IMR-90 (cell line): ENCODE results near the gene TAF1B. TPM values are rescaled to one million over a fixed set of nuclear protein-coding genes. Genes with fewer than 3 reads are reported as not detected.

Experiments
- ATAC-seq: fragments of 200-7000 bp; cut with Tn5 transposase; 2 replicates; pipeline ENCODE4 v1.9.1; 2020; ENCODE audit warnings: low read depth, mild to moderate bottlenecking, moderate library complexity
- BruUV-seq: library from RNA; stranded (reverse); fragments of 400-500 nt; replicated peaks from 2 replicates; lab custom pipeline; 2021; lab: Mats Ljungman, UMichigan
- CTCF ChIA-PET: fragments of 300-600 bp; formaldehyde crosslinking; extraction: SDS; loops from one replicate; lab custom pipeline; 2021; ENCODE audit warnings: antibody characterized with exemption; lab: Yijun Ruan, JAX
- POLR2A ChIA-PET: fragments of 300-600 bp; sonication (Branson Sonifier 250); formaldehyde crosslinking; loops from one replicate; lab custom pipeline; 2022; ENCODE audit warnings: antibody characterized with exemption; ENCODE audit not compliant: unreplicated experiment; lab: Charles Lee
- DNase-seq: peaks from one replicate; pipeline ENCODE4 v3.0.0; 2013
- H2AFZ ChIP-seq: replicated peaks from 2 replicates; pipeline ENCODE3; 2013; ENCODE audit warnings: low read length, mild to moderate bottlenecking; ENCODE audit not compliant: poor library complexity
- H2AK5ac ChIP-seq: 2 replicates; pipeline ENCODE4 v1.6.1; 2013; ENCODE audit warnings: low read depth, low read length, inconsistent platforms
- H2AK9ac ChIP-seq: replicated peaks from 2 replicates; pipeline ENCODE3; 2013; ENCODE audit warnings: mild to moderate bottlenecking, low read depth, low read length, moderate library complexity; ENCODE audit not compliant: poor library complexity
- H2BK120ac ChIP-seq: 2 replicates; pipeline ENCODE4 v1.6.1; 2013; ENCODE audit warnings: low read depth, low read length, inconsistent platforms
- H2BK15ac ChIP-seq: 3 replicates; pipeline ENCODE4 v1.6.1; 2013; ENCODE audit warnings: low read depth, low read length, inconsistent platforms
- H2BK20ac ChIP-seq: 2 replicates; pipeline ENCODE4 v1.6.1; 2013; ENCODE audit warnings: low read depth, mild to moderate bottlenecking, inconsistent platforms, low read length, moderate library complexity
- H2BK5ac ChIP-seq: 2 replicates; pipeline ENCODE4 v1.6.1; 2013; ENCODE audit warnings: mild to moderate bottlenecking, low read depth, low read length, inconsistent platforms; ENCODE audit not compliant: poor library complexity, severe bottlenecking
- H3K14ac ChIP-seq: replicated peaks from 2 replicates; pipeline ENCODE4 v1.6.1; 2013; ENCODE audit warnings: low read depth, low read length, inconsistent platforms
- H3K18ac ChIP-seq: 2 replicates; pipeline ENCODE4 v1.6.1; 2013; ENCODE audit warnings: low read depth, low read length, control low read depth
- H3K23ac ChIP-seq: 2 replicates; pipeline ENCODE4 v1.6.1; 2013; ENCODE audit warnings: low read depth, low read length, inconsistent platforms
- H3K27ac ChIP-seq: 2 replicates; pipeline ENCODE4 v1.5.1; 2013; ENCODE audit warnings: mild to moderate bottlenecking, control low read depth, low read length; ENCODE audit not compliant: insufficient read depth
- H3K27me3 ChIP-seq: 2 replicates; pipeline ENCODE4 v1.6.1; 2013; ENCODE audit warnings: low read length; ENCODE audit not compliant: control insufficient read depth, insufficient read depth
- H3K36me3 ChIP-seq: 2 replicates; pipeline ENCODE4 v1.6.1; 2013; ENCODE audit warnings: low read length, mixed read lengths; ENCODE audit not compliant: control insufficient read depth, insufficient read depth
- H3K4ac ChIP-seq: 2 replicates; pipeline ENCODE4 v1.6.1; 2013; ENCODE audit warnings: low read depth, low read length, inconsistent platforms
- H3K4me1 ChIP-seq: 2 replicates; pipeline ENCODE4 v1.6.1; 2013; ENCODE audit warnings: low read length, mixed read lengths; ENCODE audit not compliant: control insufficient read depth, insufficient read depth
- H3K4me2 ChIP-seq: 2 replicates; pipeline ENCODE4 v1.6.1; 2013; ENCODE audit warnings: low read depth, mild to moderate bottlenecking, control low read depth, low read length, moderate library complexity
- H3K4me3 ChIP-seq: 2 replicates; pipeline ENCODE4 v1.5.1; 2013; ENCODE audit warnings: low read depth, mild to moderate bottlenecking, control low read depth, low read length, moderate library complexity; ENCODE audit not compliant: insufficient read depth
- H3K56ac ChIP-seq: 2 replicates; pipeline ENCODE4 v1.6.1; 2013; ENCODE audit warnings: low read length, inconsistent platforms; ENCODE audit not compliant: insufficient read depth; ENCODE audit errors: extremely low read depth
- H3K79me1 ChIP-seq, 2 experiments: 2 replicates each; pipeline ENCODE4 v1.6.1; 2013; ENCODE audit warnings: low read length in 2 of 2, inconsistent platforms in 1 of 2, low read depth in 1 of 2
- H3K9ac ChIP-seq: 2 replicates; pipeline ENCODE4 v1.6.1; 2013; ENCODE audit warnings: low read depth, low read length, control low read depth
- H3K9me1 ChIP-seq: 2 replicates; pipeline ENCODE4 v1.6.1; 2013; ENCODE audit warnings: low read length, inconsistent platforms; ENCODE audit not compliant: insufficient read depth
- H3K9me3 ChIP-seq: 2 replicates; pipeline ENCODE4 v1.6.1; 2013; ENCODE audit warnings: low read length; ENCODE audit not compliant: control insufficient read depth, insufficient read depth
- H4K20me1 ChIP-seq: 2 replicates; pipeline ENCODE4 v1.6.1; 2013; ENCODE audit warnings: low read length, inconsistent platforms; ENCODE audit not compliant: insufficient read depth
- H4K5ac ChIP-seq: 2 replicates; pipeline ENCODE4 v1.6.1; 2013; ENCODE audit warnings: mild to moderate bottlenecking, low read depth, low read length, control low read depth
- H4K8ac ChIP-seq, 2 experiments: 2 replicates each; pipeline ENCODE4 v1.6.1; 2013; ENCODE audit warnings: low read depth in 2 of 2, low read length in 2 of 2, control low read depth in 1 of 2, inconsistent platforms in 1 of 2
- H4K91ac ChIP-seq: 2 replicates; pipeline ENCODE4 v1.6.1; 2013; ENCODE audit warnings: low read depth, low read length, inconsistent platforms; ENCODE audit not compliant: insufficient read depth
- BHLHE40 ChIP-seq: fragments of 150-350 bp; IDR thresholded peaks from 2 replicates; pipeline ENCODE4 v1.6.1; 2016; ENCODE audit warnings: mild to moderate bottlenecking, low read depth, low read length
- ELK1 ChIP-seq: fragments of 150-350 bp; IDR thresholded peaks from 2 replicates; pipeline ENCODE4 v1.6.1; 2016; ENCODE audit warnings: low read depth, mild to moderate bottlenecking, low read length, moderate library complexity, borderline replicate concordance
- FOS ChIP-seq: fragments of 150-350 bp; IDR thresholded peaks from 2 replicates; pipeline ENCODE4 v1.6.1; 2016; ENCODE audit warnings: low read depth, low read length
- MAZ ChIP-seq: IDR thresholded peaks from 2 replicates; pipeline ENCODE4 v1.6.1; 2012; ENCODE audit warnings: low read depth, mild to moderate bottlenecking, low read length, improper control_type of control experiment, moderate library complexity, borderline replicate concordance
- MXI1 ChIP-seq: IDR thresholded peaks from 2 replicates; pipeline ENCODE4 v1.6.1; 2012; ENCODE audit warnings: low read depth, mild to moderate bottlenecking, low read length, moderate library complexity, borderline replicate concordance
- NFE2L2 ChIP-seq: fragments of 150-350 bp; IDR thresholded peaks from 2 replicates; pipeline ENCODE4 v1.6.1; 2016; ENCODE audit warnings: low read depth, mild to moderate bottlenecking, low read length
- POLR2A ChIP-seq: IDR thresholded peaks from 2 replicates; pipeline ENCODE4 v1.6.1; 2012; ENCODE audit warnings: mild to moderate bottlenecking, low read depth, low read length
- RAD21 ChIP-seq: IDR thresholded peaks from 2 replicates; pipeline ENCODE4 v1.6.1; 2012; ENCODE audit warnings: low read length, improper control_type of control experiment
- WGBS, 2 experiments: methylation state at CpG; one replicate each; pipeline versions ENCODE4 v1.1.5 to v1.1.7; 2013; ENCODE audit warnings: missing lambda C conversion rate in 2 of 2; ENCODE audit not compliant: insufficient read length in 1 of 2; ENCODE audit errors: extremely low coverage in 2 of 2; 5-methylcytosine and 5-hydroxymethylcytosine counted together
- dilution Hi-C: fragments of 300-500 bp; cut with HindIII; formaldehyde crosslinking; loops from one replicate; pipeline ENCODE4 v1.14.3; 2018; ENCODE audit warnings: low sequenced_read_pairs; ENCODE audit not compliant: unreplicated experiment
- in situ Hi-C: fragments of 300-500 bp; cut with MboI; formaldehyde crosslinking; loops from 3 replicates; pipeline ENCODE4 v1.14.3; 2019; ENCODE audit warnings: low sequenced_read_pairs, inconsistent platforms, mixed read lengths
- intact Hi-C: fragments of 100-400 bp; cut with micrococcal nuclease; formaldehyde crosslinking; loops from 2 replicates; pipeline ENCODE4 v1.10.0; 2022
- polyA plus RNA-seq, 3 experiments: library from polyadenylated mRNA; depleted of rRNA; stranded (reverse); fragments of >200 nt; gene quantifications; 2 replicates each; pipeline ENCODE4 v1.2.3, GENCODE V29; 2012; ENCODE audit warnings: low replicate concordance in 1 of 3
- total RNA-seq: library from RNA; depleted of rRNA; stranded (reverse); fragments of >200 nt; gene quantifications from 2 replicates; pipeline ENCODE4 v1.2.3, GENCODE V29; 2012

The TAF1B gene
- total and polyA plus RNA-seq, 2 of the 4 experiments (the other 2 are of a cell fraction): 8.4 to 19.9 TPM

- Histone ChIP-seq H2AK5ac (no peak overlapping the region), H3K36me3 (peaks cover 5% of the 10 kb centered on the region), H3K14ac (no peak overlapping the region), H4K20me1 (peaks cover 4% of the 10 kb centered on the region; the same call in 1 of the 2 replicates), H3K27me3 (no peaks in the 10 kb centered on the region), H3K4me3 (no peak overlapping the region), H2BK15ac (no peak overlapping the region), H3K18ac (no peak overlapping the region), H3K9me1 (peaks cover 9% of the 10 kb centered on the region), H3K79me1 (peaks cover 4 to 15% of the 10 kb centered on the region in 2 experiments; a peak in 2 of 4 replicates), H3K27ac (no peak overlapping the region), H3K9ac (no peak overlapping the region), H2BK20ac (no peak overlapping the region), H3K56ac (no peak overlapping the region), H2AK9ac (no peak overlapping the region), H4K5ac (no peak overlapping the region), H3K4ac (no peak overlapping the region), H4K8ac (no peak overlapping the region), H3K4me2 (no peak overlapping the region), H4K91ac (no peak overlapping the region), H2BK120ac (no peak overlapping the region), H3K9me3 (no peaks in the 10 kb centered on the region), H2AFZ (no peak overlapping the region), H2BK5ac (no peak overlapping the region), H3K4me1 (peaks cover 5% of the 10 kb centered on the region), H3K23ac (no peak overlapping the region)
- CTCF ChIA-PET: no interaction called here
- intact Hi-C loops (no loop called here), in situ Hi-C loops (no loop called here), dilution Hi-C loops (no loop called here)
- DNase-seq (no peak), ATAC-seq (no peak)
- TF ChIP-seq RAD21 (no peak), BHLHE40 (no peak), POLR2A (no peak), NFE2L2 (no peak), MXI1 (no peak), MAZ (no peak), FOS (no peak), ELK1 (no peak)
- no TSS peak for BruUV-seq
- WGBS, 2 experiments: 80% methylated on average over 1 of the region's 4 CpGs; no CpG with 5 or more reads in 1 of the 2 experiments
- POLR2A ChIA-PET: no interaction called here
Observed at GRCh38 chr2:9910699-9911098, 67.4 kb downstream of the TAF1B start.
